CD4-positive, alpha-beta T cell treated with Interleukin-17A for 4 hours (primary cell): ENCODE results near the gene GATC.

Experiments used
- DNase-seq: peaks from one replicate; pipeline ENCODE4 v3.0.0-alpha.2; 2020; ENCODE audit warnings: mixed read lengths

GATC gene

DNA sequence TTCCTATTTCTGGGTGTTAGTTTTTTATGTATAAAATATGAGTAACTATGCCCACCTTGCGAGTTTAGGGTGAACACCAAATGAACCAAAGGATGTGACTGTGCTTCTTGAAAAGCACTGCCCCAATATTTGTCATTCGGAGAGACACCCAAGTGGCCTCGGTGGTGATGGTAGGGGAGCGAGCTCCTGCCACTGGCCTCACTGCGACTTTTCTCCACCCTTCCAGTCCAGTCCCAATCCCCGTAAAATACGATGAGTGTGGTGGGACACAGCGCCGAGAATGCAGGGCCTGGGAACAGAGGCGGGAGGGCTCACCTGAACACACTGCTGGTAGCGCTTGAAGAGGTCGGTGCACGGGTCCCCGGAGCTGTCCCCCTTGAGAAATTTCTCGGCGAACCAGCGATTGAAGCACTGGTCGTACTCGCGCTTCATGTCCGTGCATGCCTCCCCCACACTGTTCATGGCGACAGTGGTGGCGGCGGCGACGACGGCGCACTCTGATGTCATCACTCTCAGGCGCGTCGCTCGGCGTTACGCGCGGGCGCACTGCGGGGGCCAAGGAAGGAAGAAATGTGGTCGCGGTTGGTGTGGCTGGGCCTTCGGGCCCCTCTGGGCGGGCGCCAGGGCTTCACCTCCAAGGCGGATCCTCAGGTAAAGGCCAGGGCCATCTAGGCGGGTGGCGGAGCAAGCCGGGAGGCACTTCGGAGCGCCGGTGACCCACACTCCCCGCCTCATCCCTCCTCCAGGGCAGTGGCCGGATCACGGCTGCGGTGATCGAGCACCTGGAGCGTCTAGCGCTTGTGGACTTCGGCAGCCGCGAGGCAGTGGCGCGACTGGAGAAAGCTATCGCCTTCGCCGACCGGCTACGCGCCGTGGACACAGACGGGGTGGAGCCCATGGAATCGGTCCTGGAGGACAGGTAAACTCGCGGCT is at the start of gene GATC, which contains the start of gene TRIAP1:
GATC (plus strand) TSS at position 534 of the 933 bp plus-strand sequence; CDS start at position 571, 37 bp downstream.
TRIAP1 (minus strand) TSS at position 474 of the 933 bp plus-strand sequence; CDS start at position 462, 12 bp downstream.
- DNase-seq, result peak; percentile 86

DNA sequence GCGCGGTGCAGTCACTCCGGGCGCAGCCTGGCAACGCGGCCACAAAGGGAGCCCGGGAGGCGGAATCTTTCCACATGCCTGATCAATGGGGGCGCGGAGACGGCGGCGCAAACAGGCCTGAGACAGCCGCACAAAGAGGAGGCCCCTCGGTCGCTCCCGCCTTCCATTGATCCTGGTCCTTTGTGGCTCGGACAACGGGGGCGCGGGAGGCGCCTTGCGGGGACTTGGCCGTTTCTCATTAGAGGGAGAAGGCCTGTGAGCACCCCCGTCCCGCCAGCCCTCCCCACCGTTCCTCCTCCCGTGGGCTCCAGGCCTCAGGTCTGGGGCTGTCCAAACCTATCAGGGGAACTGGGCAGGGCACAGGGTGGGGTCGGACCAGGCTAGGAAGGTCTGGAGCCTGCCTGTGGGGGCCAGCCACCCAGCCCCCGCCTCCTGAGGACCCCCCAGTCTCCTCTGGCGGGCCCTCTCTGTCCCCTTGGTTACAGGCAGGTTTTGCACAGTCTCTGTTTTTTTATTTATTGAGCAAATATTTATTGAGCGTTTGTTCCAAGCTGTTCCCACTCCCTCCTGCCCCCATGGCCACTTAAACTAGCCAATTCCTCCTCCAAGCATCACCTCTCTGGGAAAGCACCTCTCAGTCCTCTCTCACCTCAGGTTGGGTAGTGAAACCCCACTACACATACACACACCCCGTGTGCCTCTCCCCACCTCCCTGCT is 48.3 kb upstream of the GATC start:
- DNase-seq, result no peak

GRCh38 chr12:120399531-120399930 is 46.7 kb upstream of the GATC start:
- no peak for DNase-seq

- no peak for DNase-seq
Observed at GRCh38 chr12:120402217-120402616, 44.0 kb upstream of the GATC start.

DNA sequence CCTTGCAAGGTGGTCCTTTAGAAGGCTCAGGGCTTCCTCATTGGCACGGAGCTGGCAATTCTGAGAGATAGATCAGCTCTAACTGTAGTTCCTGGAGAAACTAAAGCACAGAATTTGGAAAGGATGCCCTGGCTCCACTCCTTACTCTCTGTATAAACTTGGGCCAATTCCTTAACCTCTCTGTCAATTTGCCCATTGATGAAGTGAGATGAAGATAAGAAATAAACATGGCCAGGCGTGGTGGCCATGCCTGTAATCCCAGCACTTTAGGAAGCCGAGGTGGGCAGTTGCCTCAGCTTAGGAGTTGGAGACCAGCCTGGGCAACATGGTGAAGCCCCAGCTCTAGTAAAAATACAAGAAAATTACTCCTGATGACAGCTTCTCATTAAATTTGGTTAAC is 42.4 kb upstream of the GATC start:
- DNase-seq, result no peak

- no peak for DNase-seq
Observed at GRCh38 chr12:120404271-120404670, 42.0 kb upstream of the GATC start.

- no peak for DNase-seq
Observed at GRCh38 chr12:120406069-120406468, 40.2 kb upstream of the GATC start.

- no peak for DNase-seq
Observed at GRCh38 chr12:120406553-120406952, 39.7 kb upstream of the GATC start.

GRCh38 chr12:120408771-120409170 is 37.5 kb upstream of the GATC start:
- DNase-seq, result no peak

DNA sequence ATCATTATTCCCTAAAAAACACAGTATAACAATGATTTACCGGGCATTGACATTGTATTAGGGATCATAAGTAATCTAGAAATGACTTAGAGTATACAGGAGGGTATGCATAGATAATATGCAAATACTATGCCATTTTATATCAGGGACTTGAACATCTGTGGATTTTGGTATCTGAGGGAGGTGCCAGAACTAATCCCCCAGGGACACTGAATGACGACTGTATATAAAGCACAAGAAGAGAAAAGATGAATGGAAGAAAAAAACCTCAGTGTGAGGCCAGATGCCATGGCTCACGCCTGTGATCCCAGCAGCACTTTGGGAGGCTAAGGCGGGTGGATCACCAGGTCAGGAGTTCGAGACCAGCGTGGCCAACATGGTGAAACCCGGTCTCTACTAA is 33.8 kb upstream of the GATC start:
- DNase-seq, result no peak

- no peak for DNase-seq
Observed at GRCh38 chr12:120413901-120414695, 32.1 kb upstream of the GATC start.

DNA sequence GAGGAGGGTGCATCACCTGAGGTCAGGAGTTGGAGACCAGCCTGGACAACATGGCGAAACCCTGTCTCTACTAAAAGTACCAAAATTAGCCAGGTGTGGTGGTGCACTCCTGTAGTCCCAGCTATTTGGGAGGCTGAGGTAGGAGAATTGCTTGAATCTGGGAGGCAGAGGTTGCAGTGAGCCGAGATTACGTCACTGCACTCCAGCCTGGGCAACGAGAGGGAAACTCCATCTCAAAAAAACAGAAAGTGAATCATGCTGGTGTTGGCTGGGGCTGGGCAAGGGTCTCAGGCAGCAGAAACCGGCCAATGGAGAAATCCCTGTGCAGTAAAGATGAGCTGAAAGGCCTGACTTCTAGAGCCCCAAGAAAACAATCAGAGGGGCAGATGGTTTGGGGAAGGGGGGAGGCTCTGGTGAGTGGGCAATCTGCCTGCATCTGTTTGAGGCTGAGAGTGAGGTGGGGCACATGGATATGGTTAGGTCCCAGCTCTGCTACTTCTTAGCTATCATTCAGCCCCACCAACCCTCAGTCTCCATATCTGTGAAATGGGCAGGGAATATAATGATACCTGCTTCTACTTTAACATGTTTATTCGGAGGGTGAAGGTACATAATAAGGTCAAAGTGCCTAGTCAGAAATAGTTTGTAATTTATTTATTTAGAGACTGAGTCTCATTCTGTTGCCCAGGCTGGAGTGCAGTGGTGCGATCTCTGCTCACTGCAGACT is 29.6 kb upstream of the GATC start:
- no peak for DNase-seq

DNA sequence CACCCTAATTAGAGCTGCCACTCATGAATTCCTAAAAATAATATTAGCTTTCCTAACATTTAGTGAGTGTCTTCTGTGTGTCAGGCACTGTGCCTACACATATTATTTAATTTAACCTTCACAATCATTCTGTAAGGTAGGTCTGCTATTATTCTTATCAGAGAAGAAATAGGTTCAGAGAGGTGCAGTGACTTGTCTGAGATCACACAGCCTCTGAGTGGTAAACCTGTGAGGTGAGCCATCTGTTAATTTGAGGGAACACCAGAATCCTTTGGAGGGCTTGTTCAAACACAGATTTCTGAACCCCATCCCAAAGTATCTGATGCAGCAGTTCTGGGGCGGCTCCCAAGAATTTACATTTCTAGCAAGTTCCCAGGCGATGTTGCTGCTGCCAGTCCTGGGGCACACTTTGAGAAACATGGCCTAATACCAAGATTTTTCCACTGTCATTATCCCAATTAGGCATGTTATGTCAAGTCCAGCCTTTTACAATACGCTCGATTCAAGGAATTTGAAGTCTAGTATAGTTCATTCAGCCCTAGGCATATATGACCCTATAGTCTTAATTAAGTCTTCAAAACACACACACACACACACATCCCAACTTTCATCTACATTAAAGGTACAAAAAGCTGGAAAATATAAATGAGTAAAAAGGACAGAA is 28.2 kb upstream of the GATC start:
- no peak for DNase-seq

- DNase-seq, result no peak
Observed at GRCh38 chr12:120421701-120422100, 24.5 kb upstream of the GATC start.

- no peak for DNase-seq
Observed at GRCh38 chr12:120422892-120423456, 23.3 kb upstream of the GATC start.

GRCh38 chr12:120425797-120426196 is 20.4 kb upstream of the GATC start:
- DNase-seq, result no peak

GRCh38 chr12:120428597-120429229 is 17.5 kb upstream of the GATC start:
- no peak for DNase-seq

GRCh38 chr12:120429368-120429767 is 16.9 kb upstream of the GATC start:
- no peak for DNase-seq

DNA sequence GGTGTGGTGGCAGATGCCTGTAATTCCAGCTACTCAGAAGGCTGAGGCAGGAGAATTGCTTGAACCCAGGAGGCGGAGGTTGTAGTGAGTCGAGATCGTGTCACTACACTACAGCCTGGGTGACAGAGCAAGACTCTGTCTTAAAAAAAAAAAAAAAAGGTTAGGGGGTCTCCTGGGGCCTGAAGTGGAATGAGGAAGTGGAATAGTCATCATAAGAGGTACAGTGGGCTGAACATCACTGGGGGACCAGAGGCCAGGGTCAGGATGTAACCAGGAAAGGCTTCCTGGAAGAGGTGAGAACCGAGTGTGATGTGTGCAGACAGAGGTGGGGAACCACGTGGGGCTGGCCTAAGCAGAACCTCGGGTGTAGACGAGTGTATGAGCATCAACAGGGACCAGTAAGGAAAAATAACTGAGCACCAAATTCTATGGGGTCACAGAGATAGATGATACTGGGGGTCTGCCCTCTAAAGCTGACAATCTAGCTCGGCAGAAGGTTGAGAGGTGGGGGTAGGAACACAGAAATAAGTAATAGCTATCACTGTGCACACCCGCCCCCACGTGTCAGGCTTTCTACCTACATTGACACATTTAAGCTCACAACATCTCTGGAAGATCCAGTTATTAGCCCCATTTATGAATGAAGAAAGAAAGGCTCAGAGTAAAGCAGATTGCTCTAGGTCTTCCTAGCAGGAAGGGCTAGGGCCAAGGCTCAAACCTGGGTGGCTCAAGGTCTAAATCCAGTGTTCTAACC is 13.3 kb upstream of the GATC start:
- DNase-seq, result no peak
